Right ventricle myocardium inferior (tissue), 1 donor: ENCODE data around the gene LMNB1. TPM values are rescaled to one million over a fixed set of nuclear protein-coding genes. Genes with fewer than 3 reads are reported as not detected.
"Not testable (repeated sequence)": the region's sequence is repeated elsewhere in the genome, so short reads cannot be mapped to it uniquely, and the experiment has no call there.

Source experiments
- ATAC-seq: fragments of 200-7000 bp; cut with Tn5 transposase; one replicate; pipeline ENCODE4 v1.9.1; 2020; ENCODE audit warnings: mild to moderate bottlenecking, moderate library complexity
- DNase-seq: peaks from one replicate; pipeline ENCODE4 v3.0.0; 2021; ENCODE audit errors: missing footprints
- intact Hi-C: fragments of 100-400 bp; cut with DNase I; formaldehyde crosslinking; loops from one replicate; pipeline ENCODE4 v1.11.0; 2022
- total RNA-seq: library from RNA; stranded (reverse); fragmentation: NEBNext Ultra II Directional; extraction: Animal tissue kit (Norgen Biotek cat#: 25700); gene quantifications from one replicate; pipeline ENCODE4 v1.2.1, GENCODE V29; 2021
- donor health status: DM: no; HTN: yes; CAD: no; lungs with severe emphysema.

Gene LMNB1
- total RNA-seq, 1 donor from 2014 or later = 3.7 TPM

DNA sequence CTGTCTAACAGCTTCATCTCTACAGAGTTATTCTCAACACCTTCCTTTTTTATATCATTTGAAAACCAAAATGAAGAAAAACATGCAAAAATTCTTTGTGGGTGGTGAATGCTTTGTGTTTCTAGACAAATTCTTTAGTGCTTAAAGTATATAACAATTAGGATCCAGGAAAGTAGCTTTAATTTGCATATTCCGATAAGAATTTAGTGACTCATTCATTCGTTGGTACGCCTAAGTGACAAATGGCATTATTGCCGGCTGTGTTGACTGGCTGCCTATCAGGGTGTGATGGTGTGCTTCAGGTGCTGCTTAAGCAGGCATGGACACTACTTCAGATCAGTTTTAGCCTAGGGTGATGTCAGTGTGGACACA, 35.2 kb downstream of the LMNB1 start:
- ATAC-seq = no peak

DNA sequence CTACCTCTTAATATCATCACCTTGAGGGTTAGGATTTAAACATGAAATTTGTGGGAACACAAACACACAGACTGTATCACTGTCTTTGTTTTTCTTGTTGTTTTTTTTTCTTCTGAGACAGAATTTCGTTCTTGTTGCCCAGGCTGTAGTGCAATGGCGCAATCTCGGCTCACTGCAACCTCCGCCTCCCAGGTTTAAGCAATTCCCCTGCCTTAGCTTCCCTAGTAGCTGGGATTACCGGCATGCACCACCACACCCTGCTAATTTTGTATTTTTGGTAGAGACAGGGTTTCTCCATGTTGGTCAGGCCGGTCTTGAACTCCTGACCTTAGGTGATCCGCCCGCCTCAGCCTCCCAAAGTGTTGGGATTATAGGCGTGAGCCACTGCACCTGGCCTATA, 36.9 kb downstream of the LMNB1 start:
- intact Hi-C loops, ATAC-seq, DNase-seq: not testable (repeated sequence)

More for the DNA sequence above, 35.2 kb downstream of the LMNB1 start:
- intact Hi-C loops = no loop called here
- no peak for DNase-seq

DNA sequence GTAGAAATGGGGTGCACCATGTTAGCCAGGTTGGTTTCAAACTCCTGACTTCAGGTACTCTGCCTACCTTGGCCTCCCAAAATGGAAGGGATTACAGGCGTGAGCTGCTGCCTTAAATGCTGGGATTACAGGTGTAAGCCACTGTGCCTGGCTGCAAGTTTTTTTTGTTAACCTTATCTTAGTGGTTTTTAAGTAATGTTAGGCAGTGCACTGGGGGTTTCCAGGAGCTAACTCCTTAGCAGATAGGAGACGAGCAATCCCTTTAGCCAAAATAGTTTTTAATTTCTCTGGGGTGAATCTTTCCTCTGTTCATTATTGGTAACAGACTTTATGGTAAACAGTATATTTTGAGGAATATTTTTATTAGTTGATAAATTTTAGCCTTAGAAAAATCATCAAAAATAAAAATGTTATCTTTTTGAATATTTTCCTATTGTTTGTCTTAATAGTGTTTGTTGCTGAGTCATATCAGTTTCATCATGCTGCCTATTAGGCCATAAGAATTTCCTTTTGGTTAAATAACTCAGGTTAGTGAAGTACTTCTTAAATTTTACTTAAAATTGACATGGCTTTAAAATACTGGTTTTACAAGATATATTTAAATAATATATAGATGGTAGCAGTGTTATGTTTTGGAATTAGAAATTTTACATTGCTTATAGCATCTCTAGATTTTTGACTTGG, 37.9 kb downstream of the LMNB1 start:
- no peak for ATAC-seq

DNA sequence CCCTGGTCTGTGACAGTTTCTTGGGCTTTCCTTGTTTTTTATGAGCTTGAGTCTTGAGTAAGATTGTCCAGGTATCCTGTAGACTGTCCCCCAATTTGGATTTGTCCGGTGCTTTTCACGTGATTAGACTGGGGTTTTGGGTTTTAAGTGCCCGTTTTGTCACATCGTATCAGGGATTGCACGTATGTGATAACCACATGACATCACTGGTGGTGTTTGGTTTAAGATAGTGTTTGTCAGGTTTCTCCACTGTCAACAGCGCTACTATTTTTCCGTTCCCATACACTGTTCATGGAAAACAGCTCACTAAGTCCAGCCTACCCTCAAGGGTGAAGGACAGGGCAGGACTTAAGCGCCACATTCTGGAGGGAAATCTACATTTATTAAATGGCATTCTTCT, 39.7 kb downstream of the LMNB1 start:
- DNase-seq (no peak), ATAC-seq (no peak)
- intact Hi-C loops = no loop called here

More for the DNA sequence above, 37.9 kb downstream of the LMNB1 start:
- intact Hi-C loops = no loop called here
- no peak for DNase-seq

DNA sequence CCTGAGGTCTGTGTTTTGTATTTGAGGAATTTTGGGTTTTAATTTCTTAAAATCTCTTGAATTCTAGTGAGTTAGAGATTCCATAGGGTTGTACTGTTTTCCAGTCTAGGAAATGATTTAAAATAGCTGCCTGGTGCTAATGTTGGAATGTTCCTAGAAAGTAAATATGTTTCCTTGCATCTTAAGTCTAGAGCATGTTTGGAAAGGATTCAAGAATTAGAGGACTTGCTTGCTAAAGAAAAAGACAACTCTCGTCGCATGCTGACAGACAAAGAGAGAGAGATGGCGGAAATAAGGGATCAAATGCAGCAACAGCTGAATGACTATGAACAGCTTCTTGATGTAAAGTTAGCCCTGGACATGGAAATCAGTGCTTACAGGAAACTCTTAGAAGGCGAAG, 41.8 kb downstream of the LMNB1 start:
- intact Hi-C loops = no loop called here
- DNase-seq (no peak), ATAC-seq (no peak)

DNA sequence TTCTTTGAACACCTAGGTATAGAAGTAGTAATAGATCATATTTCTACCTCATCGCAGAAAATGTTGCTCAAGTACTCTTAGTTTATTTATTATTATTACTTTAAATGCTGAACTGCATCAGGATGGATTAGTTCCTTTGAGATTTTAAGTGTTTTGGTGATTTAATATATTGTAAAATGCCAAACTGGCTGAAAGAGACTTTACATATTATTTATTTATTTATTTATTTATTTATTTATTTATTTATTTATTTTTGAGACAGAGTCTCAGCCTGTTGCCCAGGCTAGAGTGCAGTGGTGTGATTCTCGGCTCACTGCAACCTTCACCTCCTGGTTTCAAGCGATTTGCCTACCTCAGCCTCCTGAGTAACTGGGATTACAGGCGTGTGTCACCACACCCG, 42.3 kb downstream of the LMNB1 start:
- DNase-seq (no peak), ATAC-seq (no peak)
- intact Hi-C loops = no loop called here

DNA sequence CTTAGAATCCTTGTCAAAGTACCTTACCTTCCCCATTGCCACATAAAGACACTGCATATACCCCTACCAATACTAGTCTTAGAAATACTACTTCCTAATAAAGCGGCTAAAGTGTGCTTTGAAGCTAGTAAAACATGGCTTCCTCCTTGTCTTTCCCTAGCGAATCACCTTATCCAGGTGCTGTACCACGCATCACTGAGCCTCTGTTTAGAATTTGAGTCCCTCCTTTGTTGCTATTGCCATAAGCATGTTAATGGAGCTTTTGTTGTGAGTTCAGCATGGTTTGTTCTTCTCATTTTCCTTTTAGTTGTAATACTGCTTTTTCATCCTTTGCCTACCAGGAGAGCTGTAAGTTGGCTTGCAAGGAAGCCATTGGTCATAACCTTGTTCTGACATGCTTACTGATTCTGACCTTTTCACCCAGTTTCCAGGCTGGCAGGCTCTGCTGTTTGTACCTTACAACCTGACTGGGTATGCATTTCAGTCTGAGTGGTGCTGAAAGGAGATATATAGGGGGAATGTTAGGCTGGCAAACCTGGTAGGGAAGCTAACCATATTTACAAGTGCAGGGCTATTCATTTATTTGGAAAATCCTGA, 49.8 kb downstream of the LMNB1 start:
- DNase-seq = no peak
- ATAC-seq = no peak
- intact Hi-C loops = no loop called here

DNA sequence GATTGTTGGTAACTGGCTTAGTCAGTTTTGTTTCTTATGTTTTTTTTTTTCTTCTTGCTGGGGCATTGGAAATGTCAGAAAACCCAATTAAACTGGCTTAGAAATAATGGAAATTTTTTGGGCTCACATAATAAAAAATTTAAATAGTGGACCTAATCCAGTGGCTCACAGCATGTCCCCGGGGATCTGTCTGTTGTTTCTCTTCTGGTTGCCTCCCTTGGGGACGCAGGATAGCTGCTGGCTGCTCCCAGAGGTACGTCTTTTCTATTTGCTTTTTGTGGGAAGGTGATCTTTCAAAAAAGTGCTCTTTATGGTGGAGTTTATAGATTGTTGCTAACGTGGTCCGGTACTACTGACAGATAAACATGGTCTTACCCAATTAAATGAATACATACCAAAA, 52.2 kb downstream of the LMNB1 start:
- DNase-seq (no peak), ATAC-seq (no peak)
- intact Hi-C loops = no loop called here

DNA sequence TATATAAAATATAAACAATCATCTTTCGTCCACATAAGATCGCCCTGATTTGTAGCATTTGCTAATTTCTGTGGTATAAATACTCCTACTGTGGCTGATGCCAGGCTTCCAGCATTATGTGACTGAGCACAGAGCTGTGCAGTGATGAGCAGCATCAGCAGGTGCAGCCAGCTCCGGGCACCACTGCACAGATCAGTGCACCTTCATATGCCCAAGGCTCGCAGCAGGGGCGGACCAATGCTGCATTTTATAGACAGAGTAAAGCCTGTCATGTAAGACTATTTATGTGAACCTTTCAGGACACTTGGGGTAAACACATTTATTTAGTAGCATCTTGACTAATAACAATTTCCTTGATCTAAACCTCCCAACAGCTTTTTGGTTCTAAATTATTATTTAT, 53.1 kb downstream of the LMNB1 start:
- no peak for DNase-seq
- intact Hi-C loops = no loop called here
- ATAC-seq = no peak

DNA sequence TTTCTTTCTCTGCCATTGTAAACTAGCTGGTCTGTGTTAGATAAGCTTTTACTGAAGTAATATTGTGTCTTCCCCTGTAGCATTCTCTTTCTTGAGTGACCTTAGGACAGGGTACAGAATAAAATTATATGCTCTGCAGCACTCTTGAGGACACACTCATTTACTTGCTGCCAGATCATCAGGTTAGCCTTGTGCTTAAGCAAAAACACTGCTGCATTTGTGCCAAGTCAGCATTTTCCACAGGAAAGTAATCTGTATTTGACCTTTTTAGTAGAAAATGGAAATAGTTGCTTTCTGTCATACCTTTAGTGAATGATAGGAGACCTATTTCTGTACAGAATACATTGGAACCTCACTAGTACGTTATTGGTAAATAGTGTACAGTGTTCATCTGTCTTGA, 54.2 kb downstream of the LMNB1 start:
- ATAC-seq (no peak), DNase-seq (no peak)
- intact Hi-C loops = no loop called here

DNA sequence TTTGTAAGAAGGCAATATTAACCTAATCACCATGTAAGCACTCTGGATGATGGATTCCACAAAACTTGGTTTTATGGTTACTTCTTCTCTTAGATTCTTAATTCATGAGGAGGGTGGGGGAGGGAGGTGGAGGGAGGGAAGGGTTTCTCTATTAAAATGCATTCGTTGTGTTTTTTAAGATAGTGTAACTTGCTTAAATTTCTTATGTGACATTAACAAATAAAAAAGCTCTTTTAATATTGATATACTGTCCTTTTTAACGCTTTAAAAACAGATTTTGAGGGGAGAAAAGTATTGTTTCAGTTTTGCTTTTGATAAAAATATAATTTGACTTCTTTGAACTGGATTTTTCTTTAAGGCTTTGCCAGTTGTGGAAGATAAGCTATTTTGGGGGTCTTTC, 59.8 kb downstream of the LMNB1 start:
- no peak for DNase-seq
- intact Hi-C loops = loop anchor here (5.0 kb wide), 1 partner anchor 606 kb away; no protein-coding TSS in a partner anchor
- no peak for ATAC-seq

DNA sequence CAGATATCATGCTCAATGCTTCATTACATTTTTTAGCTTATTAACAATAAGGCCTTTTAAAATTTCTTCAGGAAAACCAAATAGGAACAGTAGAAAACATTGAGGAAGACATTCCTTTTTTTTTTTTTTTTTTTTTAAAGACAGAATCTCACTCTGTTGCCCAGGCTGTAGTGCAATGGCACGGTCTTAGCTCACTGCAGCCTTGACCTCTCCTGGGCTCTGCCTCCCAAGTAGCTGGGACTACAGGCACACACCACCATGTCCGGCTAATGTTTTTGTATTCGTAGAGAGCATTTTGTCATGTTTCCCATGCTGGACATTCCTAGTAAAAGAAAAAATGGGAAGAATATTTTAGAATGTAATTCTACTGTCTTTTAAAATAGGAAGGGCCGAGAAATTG, 60.3 kb downstream of the LMNB1 start:
- DNase-seq (no peak), ATAC-seq (no peak)
- intact Hi-C loops = loop anchor here (5.0 kb wide), 1 partner anchor 605 kb away; no protein-coding TSS in a partner anchor

DNA sequence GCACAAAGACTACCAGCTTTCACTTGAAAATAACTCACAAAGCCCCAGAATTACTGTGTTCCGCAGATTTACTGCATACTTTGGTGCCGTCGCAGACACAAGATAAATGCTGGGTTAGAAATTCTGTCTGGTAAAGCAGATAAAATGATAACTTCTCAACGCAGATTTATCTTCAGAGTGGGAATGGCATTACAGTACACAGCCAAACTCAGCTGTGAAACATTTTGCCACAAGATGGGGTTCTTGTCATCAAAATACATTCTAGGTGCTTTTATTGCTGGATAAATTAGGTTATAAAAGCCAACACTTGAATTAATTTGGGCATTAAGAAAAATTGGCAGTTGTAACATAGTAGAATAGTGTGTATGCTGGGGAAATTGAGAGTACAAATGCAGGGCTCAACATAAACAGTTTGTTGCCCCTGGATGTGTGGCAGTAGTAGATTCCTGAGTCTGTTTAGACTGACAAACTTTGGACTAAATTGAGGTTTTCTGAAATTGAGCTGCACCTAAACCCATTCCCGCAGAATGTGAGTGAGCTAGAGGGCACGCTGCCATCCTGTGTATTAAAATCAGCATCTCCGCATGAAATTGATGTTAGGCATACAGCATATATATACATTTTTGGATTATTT, 61.1 kb downstream of the LMNB1 start:
- ATAC-seq (no peak), DNase-seq (no peak)
- intact Hi-C loops = loop anchor here (2.0 to 5.0 kb wide), 2 partner anchors 475 to 604 kb away; no protein-coding TSS in a partner anchor

DNA sequence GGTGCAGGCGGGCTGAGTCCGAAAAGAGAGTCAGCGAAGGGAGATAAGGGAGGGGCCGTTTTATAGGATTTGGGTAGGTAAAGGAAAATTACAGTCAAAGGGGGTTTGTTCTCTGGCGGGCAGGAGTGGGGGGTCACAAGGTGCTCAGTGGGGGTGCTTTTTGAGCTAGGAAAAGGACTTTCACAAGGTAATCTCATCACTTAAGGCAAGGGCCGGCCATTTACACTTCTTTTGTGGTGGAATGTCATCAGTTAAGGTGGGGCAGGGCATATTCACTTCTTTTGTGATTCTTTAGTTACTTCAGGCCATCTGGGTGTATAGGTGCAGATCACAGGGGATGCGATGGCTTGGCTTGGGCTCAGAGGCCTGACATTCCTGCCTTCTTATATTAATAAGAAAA, 62.5 kb downstream of the LMNB1 start:
- intact Hi-C loops = loop anchor here (2.0 to 5.0 kb wide), 2 partner anchors 473 to 603 kb away; no protein-coding TSS in a partner anchor
- not testable (repeated sequence) for DNase-seq, ATAC-seq

DNA sequence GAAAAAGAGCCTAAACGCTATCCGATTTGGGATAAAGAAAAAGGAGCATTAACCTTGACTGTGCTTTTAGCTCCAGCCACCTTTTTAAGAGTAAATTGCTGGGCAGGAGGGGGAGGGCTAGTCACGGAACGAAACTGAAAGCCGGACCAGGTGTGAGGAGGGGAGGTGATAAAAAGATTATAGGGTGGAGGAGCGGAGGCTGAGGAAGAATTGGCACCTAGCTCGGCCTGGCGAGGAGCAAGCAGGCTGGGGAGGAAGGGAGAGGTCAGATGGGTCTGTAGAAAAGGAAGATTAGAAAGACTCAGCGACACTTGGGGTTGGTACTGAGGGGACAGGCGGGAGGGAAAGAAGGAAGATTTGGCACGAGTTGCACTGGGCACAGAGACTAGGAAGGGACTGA, 66.4 kb downstream of the LMNB1 start:
- ATAC-seq, DNase-seq, intact Hi-C loops: not testable (repeated sequence)

DNA sequence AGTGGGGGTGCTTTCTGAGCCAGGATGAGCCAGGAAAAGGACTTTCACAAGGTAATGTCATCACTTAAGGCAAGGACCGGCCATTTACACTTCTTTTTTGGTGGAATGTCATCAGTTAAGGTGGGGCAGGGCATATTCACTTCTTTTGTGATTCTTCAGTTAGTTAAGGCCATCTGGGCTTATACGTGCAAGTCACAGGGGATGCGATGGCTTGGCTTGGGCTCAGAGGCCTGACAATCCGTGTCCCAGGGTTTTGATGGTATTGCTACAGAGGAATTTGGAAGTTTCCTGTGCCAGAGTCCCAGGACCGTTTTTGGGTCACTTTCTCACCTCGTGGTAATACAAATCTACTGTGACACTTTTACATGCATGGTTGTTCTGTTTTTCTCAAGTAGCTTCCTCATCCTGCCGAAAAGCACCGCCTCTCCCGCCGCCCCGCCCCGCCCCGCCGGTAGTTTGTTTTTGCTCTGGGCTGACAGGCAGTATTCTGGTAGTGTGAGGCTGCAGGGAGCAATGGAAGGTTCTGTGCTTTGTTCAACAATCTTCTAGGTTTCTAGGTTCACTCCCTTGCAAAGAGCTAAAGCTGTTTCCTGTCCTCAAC, 68.6 kb downstream of the LMNB1 start:
- intact Hi-C loops = loop anchor here (5.0 kb wide), 1 partner anchor 187 kb away; the partner anchor contains the start of gene MARCHF3
- ATAC-seq (peak; percentile 8), DNase-seq (peak; percentile 82)

DNA sequence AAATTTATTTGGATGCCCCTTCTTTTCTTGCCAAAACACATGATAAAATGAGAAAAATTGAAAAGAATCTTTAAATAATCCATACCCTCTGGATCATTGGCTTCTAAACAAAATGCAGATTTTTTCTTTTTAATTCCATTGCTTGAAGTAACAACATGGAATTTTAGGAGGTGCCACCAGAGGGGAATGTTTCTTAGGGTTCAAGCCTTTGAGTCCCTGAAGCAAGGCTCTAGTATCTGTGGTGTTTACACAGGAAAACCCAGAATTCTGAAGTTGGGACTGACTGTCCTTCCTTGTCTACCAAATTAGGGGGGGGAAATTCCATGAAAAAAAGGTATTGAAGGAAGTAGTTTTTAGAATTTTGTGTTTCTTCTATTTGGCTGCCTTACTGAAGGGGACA, 69.4 kb downstream of the LMNB1 start:
- no peak for ATAC-seq
- intact Hi-C loops = loop anchor here (5.0 kb wide), 1 partner anchor 186 kb away; the partner anchor contains the start of gene MARCHF3
- no peak for DNase-seq

DNA sequence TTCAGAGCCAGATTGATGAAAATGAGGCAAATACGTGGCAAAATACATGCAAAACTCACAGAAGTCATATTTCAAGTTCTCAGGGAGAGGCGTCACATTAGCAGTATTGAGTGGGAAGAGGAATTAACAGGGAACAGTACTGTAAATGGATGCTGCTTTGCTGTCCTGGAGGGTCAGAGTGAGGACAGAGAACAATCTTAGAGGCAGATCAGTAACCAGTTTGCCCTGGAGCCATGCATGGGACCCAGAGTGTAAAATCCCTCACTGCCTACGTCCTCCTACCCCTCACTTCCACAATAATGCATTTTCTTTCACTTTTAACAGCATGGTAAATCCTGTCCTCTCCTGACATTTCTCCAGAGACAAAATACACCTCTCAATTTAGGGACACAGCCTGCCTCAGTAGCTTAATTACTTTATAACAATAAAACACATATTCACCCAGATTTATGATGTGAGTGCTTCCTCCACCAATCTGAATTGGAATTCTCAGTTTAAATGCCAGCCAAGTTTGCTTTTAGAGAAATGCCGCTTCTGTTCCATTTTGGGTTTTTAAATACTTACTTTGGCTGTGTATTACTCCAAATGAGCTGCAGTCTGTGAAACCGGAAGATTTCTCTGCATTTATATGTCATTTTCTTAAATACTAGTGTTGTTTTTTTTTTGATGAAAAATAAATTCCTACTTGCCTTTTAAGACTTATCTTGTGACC, 70.0 kb downstream of the LMNB1 start:
- no peak for ATAC-seq
- intact Hi-C loops = loop anchor here (5.0 kb wide), 1 partner anchor 185 kb away; the partner anchor contains the start of gene MARCHF3
- DNase-seq = no peak

DNA sequence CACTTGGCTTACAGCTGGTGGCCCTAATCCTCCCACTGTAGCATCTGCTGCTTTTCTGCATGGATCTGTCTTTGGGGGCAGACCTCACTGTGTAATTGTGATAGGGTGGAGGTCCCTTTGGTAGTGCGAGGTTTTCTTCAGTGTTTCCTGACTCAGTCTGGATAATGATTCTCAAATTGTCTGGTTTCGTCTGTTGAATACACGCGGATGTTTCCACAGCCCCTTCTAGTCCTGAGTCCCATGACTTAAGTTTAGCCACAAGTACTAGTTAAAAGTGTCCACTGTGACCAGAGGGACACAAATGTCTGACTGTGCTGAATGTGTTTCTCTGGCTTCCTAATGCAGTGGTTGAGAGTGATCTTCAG, 70.5 kb downstream of the LMNB1 start:
- no peak for ATAC-seq
- intact Hi-C loops = loop anchor here (5.0 kb wide), 1 partner anchor 185 kb away; the partner anchor contains the start of gene MARCHF3
- DNase-seq = no peak
